HUES64 (cell line): Measurements from ENCODE around the gene CD2.

Source experiments
- H3K27ac ChIP-seq: 2 replicates; pipeline ENCODE4 v1.7.0; 2013; ENCODE audit warnings: low read depth, low read length, inconsistent platforms
- H3K27me3 ChIP-seq: 2 replicates; pipeline ENCODE4 v1.6.1; 2013; ENCODE audit warnings: mild to moderate bottlenecking, low read length; ENCODE audit not compliant: insufficient read depth
- H3K36me3 ChIP-seq: 2 replicates; pipeline ENCODE4 v1.6.1; 2013; ENCODE audit warnings: mild to moderate bottlenecking, low read length; ENCODE audit not compliant: insufficient read depth
- H3K4me1 ChIP-seq: 2 replicates; pipeline ENCODE4 v1.6.1; 2013; ENCODE audit warnings: mild to moderate bottlenecking, low read length, moderate library complexity; ENCODE audit not compliant: insufficient read depth
- H3K4me3 ChIP-seq: 2 replicates; pipeline ENCODE4 v1.5.1; 2013; ENCODE audit warnings: mild to moderate bottlenecking, low read length, moderate library complexity
- H3K9ac ChIP-seq: 2 replicates; pipeline ENCODE4 v1.6.1; 2013; ENCODE audit warnings: mild to moderate bottlenecking, low read depth, low read length
- H3K9me3 ChIP-seq: 2 replicates; pipeline ENCODE4 v1.6.1; 2013; ENCODE audit warnings: low read depth, low read length; ENCODE audit not compliant: insufficient read depth
- WGBS: fragments of 150-250, 120-280 bp; methylation state at CpG from one replicate; pipeline ENCODE4 v1.1.7; 2013; ENCODE audit warnings: missing lambda C conversion rate; 5-methylcytosine and 5-hydroxymethylcytosine counted together

The CD2 gene

DNA sequence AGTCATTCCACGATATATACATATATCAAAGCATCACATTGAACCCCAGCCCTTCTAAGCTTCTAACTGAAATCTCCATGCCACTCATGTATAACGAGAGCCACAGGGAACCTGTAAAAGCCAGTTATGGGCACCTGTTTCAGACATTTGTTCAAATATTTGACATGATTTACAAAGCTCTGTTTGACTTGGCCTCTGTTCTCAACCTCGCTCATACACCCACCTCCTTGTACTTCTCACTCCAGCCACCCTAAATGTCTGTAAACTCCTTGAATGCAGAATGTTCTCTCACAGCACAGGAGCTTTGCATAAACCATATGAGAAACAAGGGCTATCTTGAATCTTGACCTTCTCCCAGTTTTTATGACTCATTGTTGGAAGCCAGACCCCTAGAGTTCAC lies 36.9 kb upstream of the CD2 start:
- H3K9me3 ChIP-seq = no peaks in the 10 kb centered on the region
- no peak overlapping the region for H3K9ac ChIP-seq
- H3K36me3 ChIP-seq = no peaks in the 10 kb centered on the region
- no peak overlapping the region for H3K4me3 ChIP-seq
- peaks cover 12% of the 10 kb centered on the region for H3K4me1 ChIP-seq
- no peaks in the 10 kb centered on the region for H3K27me3 ChIP-seq
- H3K27ac ChIP-seq = no peak overlapping the region
- WGBS = 91% methylated on average over 3 of the region's 3 CpGs

DNA sequence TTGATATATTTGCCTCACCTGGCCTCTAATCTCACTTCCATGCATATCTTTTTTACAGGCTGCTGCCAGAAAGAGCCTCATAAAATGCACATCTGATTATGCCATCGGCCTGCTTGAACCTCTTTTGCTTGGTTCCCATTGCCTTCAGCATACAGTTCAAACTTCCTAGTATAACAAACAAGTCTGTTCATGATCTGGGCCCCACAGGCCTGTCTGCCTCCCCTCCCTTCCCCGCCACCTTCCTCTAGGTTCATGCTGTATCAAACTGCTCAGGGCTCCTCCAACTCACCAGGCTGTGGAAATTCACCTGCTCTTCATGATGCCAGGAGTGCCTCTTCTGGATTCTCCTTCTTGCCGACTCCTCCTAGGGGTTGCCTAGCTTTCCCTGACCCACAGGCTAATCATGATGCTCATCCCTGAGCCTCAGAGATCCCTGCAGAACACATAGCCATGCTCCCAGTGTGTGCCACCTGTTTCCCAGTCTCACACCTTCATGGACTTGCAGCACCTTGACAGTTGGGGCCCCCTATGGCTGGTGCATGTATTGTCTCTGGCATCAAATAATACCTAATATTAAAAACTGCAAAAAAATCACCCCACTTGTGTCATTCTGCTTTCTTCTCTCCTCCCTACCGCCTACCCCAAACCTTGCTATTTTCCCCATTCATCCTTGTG lies 33.7 kb upstream of the CD2 start:
- H3K27ac ChIP-seq = no peak overlapping the region
- 90% methylated on average over 4 of the region's 4 CpGs for WGBS

GRCh38 chr1:116721039-116721405 lies 33.2 kb upstream of the CD2 start:
- Histone ChIP-seq H3K36me3 (no peaks in the 10 kb centered on the region), H3K4me1 (peaks cover 3% of the 10 kb centered on the region; the same call in 1 of the 2 replicates), H3K9ac (no peak overlapping the region), H3K27ac (no peak overlapping the region), H3K9me3 (no peaks in the 10 kb centered on the region), H3K27me3 (no peaks in the 10 kb centered on the region), H3K4me3 (no peak overlapping the region)
- 93% methylated on average over 5 of the region's 5 CpGs for WGBS

More for the DNA sequence above, 33.7 kb upstream of the CD2 start:
- H3K27me3 ChIP-seq = no peaks in the 10 kb centered on the region
- no peak overlapping the region for H3K4me3 ChIP-seq
- H3K4me1 ChIP-seq = no peaks in the 10 kb centered on the region
- H3K36me3 ChIP-seq = no peaks in the 10 kb centered on the region
- H3K9me3 ChIP-seq = no peaks in the 10 kb centered on the region
- H3K9ac ChIP-seq = no peak overlapping the region

GRCh38 chr1:116721451-116722007 lies 32.7 kb upstream of the CD2 start:
- 89% methylated on average over 3 of the region's 4 CpGs for WGBS
- Histone ChIP-seq H3K36me3 (no peaks in the 10 kb centered on the region), H3K27ac (no peak overlapping the region), H3K9ac (no peak overlapping the region), H3K9me3 (no peaks in the 10 kb centered on the region), H3K27me3 (no peaks in the 10 kb centered on the region), H3K4me3 (no peak overlapping the region), H3K4me1 (peaks cover 7% of the 10 kb centered on the region; the same call in 1 of the 2 replicates)

GRCh38 chr1:116722016-116722838 lies 32.0 kb upstream of the CD2 start:
- WGBS = 93% methylated on average over 3 of the region's 4 CpGs
- Histone ChIP-seq H3K27ac (no peak overlapping the region), H3K4me3 (no peak overlapping the region), H3K9me3 (no peaks in the 10 kb centered on the region), H3K27me3 (no peaks in the 10 kb centered on the region), H3K9ac (no peak overlapping the region), H3K36me3 (no peaks in the 10 kb centered on the region), H3K4me1 (peaks cover 7% of the 10 kb centered on the region; the same call in 1 of the 2 replicates)

- Histone ChIP-seq H3K9me3 (no peaks in the 10 kb centered on the region), H3K27ac (no peak overlapping the region), H3K27me3 (no peaks in the 10 kb centered on the region), H3K9ac (no peak overlapping the region), H3K4me1 (peaks cover 7% of the 10 kb centered on the region; the same call in 1 of the 2 replicates), H3K4me3 (no peak overlapping the region), H3K36me3 (no peaks in the 10 kb centered on the region)
- 65% methylated on average over 6 of the region's 7 CpGs for WGBS
Observed at GRCh38 chr1:116724765-116725375, 29.4 kb upstream of the CD2 start.

GRCh38 chr1:116725798-116726197 lies 28.4 kb upstream of the CD2 start:
- WGBS = 97% methylated on average over 2 of the region's 3 CpGs
- Histone ChIP-seq H3K36me3 (no peaks in the 10 kb centered on the region), H3K4me3 (no peak overlapping the region), H3K4me1 (peaks cover 7% of the 10 kb centered on the region; the same call in 1 of the 2 replicates), H3K9ac (no peak overlapping the region), H3K27ac (no peak overlapping the region), H3K27me3 (no peaks in the 10 kb centered on the region), H3K9me3 (no peaks in the 10 kb centered on the region)

DNA sequence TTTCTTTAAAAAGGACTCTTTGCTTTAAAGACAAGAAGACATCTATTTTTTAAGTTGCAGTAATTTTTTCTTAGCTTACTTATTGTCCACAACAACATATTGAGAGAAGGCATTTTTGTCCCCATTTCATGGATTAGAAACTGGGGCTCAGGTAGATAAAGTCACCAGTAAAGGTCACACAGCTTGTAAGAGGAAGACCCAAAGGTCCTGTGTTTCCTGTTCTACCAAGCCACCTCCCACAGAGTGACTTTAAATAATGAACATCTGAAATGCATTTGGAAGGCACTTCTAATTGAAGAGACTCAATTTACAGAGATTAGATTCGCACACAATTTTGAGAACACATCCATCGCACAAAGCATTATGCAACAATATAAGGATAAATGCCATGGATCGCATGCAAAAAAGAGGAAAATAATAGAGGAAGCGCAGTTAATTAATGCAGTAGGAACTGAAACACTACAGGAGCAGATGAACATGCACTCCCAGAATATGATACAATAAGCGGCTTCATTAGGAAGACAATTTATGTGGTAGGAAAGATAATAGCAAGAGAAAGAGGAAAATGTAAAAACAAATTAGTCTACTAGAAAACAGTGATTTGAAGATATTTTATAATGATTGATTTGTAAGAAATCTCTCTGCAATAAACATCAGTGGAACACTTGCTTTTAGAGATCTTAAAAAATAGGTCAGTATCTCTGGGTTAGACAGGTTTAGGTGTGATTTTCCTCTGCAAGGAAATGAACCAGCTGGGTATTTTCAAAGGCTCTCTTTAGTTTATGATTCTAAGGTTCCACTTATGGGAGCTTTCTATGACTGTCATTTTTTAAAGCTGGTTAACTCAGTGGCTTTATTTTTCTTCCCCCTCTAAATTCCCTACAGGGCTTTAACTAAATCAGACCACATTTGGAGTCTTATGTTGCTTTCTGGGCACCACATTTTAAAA lies 27.1 kb upstream of the CD2 start:
- H3K36me3 ChIP-seq = no peaks in the 10 kb centered on the region
- H3K4me3 ChIP-seq = no peak overlapping the region
- 98% methylated on average over 5 of the region's 5 CpGs for WGBS
- no peak overlapping the region for H3K27ac ChIP-seq
- H3K9me3 ChIP-seq = no peaks in the 10 kb centered on the region
- no peaks in the 10 kb centered on the region for H3K27me3 ChIP-seq
- H3K4me1 ChIP-seq = peaks cover 7% of the 10 kb centered on the region; the same call in 1 of the 2 replicates
- no peak overlapping the region for H3K9ac ChIP-seq

DNA sequence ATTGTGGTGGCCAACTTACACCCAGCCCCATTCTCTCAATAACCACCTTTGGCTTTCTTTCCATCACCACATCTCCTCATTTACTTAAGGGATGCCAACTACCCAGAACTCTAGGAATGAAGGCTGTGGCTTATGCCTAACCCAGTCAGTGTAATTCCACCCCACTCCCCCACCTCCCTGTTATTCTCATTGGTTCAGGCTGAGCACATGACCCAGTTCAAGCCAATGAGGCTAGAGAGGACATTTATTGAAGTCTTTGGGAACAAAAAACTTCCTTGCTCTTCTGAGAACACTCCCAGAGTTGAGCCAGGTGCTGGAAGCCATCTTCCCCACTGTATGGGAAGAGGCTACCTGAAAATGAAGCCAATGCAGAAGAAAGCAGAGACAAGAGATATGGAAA lies 22.8 kb upstream of the CD2 start:
- no peak overlapping the region for H3K9ac ChIP-seq
- H3K9me3 ChIP-seq = no peaks in the 10 kb centered on the region
- no peaks in the 10 kb centered on the region for H3K27me3 ChIP-seq
- no peak overlapping the region for H3K27ac ChIP-seq
- no peaks in the 10 kb centered on the region for H3K36me3 ChIP-seq
- no peaks in the 10 kb centered on the region for H3K4me1 ChIP-seq
- no peak overlapping the region for H3K4me3 ChIP-seq

DNA sequence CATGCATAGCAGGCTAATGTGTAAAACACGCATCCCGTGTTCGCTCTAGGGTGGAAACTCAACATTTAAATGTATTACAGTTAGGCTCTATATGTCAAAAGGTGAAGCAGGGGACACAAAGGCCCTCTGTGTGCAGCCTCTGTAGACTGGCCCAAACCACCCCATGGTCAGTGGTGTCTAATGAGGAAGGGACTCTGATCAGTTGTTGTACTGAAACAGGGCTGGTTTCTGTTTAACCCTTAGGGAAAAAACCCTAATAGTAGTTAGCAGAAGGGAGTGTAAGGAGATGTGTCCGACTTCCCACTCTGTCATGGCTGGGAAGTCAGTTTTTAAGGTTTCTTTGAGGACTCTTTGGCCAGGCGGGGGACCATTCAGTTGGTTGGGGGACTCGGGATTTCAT lies 21.5 kb upstream of the CD2 start:
- Histone ChIP-seq H3K36me3 (no peaks in the 10 kb centered on the region), H3K4me3 (no peak overlapping the region)
- 97% methylated on average over 5 of the region's 6 CpGs for WGBS

More for the DNA sequence above, 21.5 kb upstream of the CD2 start:
- Histone ChIP-seq H3K27me3 (no peaks in the 10 kb centered on the region), H3K9ac (no peak overlapping the region), H3K27ac (no peak overlapping the region), H3K4me1 (no peaks in the 10 kb centered on the region), H3K9me3 (no peaks in the 10 kb centered on the region)
